HepG2 (cell line): ENCODE results near the gene PDLIM5. TPM values are rescaled to one million over a fixed set of nuclear protein-coding genes. Genes with fewer than 3 reads are reported as not detected.
A peak's percentile ranks its signal among the peaks of the same experiment; 100 is the strongest.

ENCODE experiments used
- ARID4A ChIP-seq: sonication (generic); formaldehyde crosslinking; IDR thresholded peaks from 2 replicates; pipeline ENCODE4 v1.5.0; 2020; ENCODE audit warnings: mild to moderate bottlenecking, missing genetic modification reagents, borderline replicate concordance
- HNRNPH1 ChIP-seq: fragments of 200-400 bp; formaldehyde crosslinking; optimal IDR thresholded peaks from 2 replicates; pipeline ENCODE3; 2017; ENCODE audit warnings: mild to moderate bottlenecking, low read depth, low read length
- KAT8 ChIP-seq: IDR thresholded peaks from 2 replicates; pipeline ENCODE4 v1.6.1; 2016; ENCODE audit warnings: missing genetic modification reagents, missing compliant biosample characterization
- MEIS2 ChIP-seq: sonication (generic); formaldehyde crosslinking; IDR thresholded peaks from 2 replicates; pipeline ENCODE4 v1.9.0; 2021; ENCODE audit warnings: mild to moderate bottlenecking, missing genetic modification reagents
- PHF21A ChIP-seq: sonication (generic); formaldehyde crosslinking; IDR thresholded peaks from 2 replicates; pipeline ENCODE4 v1.5.0; 2020; ENCODE audit warnings: mild to moderate bottlenecking, missing genetic modification reagents
- PHF8 ChIP-seq: sonication (generic); formaldehyde crosslinking; IDR thresholded peaks from 2 replicates; pipeline ENCODE4 v1.5.0; 2020; ENCODE audit warnings: missing genetic modification reagents
- POLR2AphosphoS5 ChIP-seq: IDR thresholded peaks from 2 replicates; pipeline ENCODE4 v1.6.1; 2012; ENCODE audit warnings: low read depth, low read length
- SETDB1 ChIP-seq: sonication (generic); formaldehyde crosslinking; IDR thresholded peaks from 2 replicates; pipeline ENCODE4 v1.5.1; 2020; ENCODE audit warnings: missing genetic modification reagents, mild to moderate bottlenecking, borderline replicate concordance
- TRIM22 ChIP-seq: fragments of 450-650 bp; IDR thresholded peaks from 2 replicates; pipeline ENCODE4 v1.6.1; 2017
- ZBTB34 ChIP-seq: sonication (generic); formaldehyde crosslinking; IDR thresholded peaks from 2 replicates; pipeline ENCODE4 v1.8.0; 2022; ENCODE audit warnings: mild to moderate bottlenecking, missing genetic modification reagents
- ZFAT ChIP-seq: sonication (generic); formaldehyde crosslinking; conservative IDR thresholded peaks from 2 replicates; pipeline ENCODE4 v1.8.1; 2023; ENCODE audit warnings: missing genetic modification reagents, inconsistent platforms
- ZMAT5 ChIP-seq: sonication (generic); formaldehyde crosslinking; IDR thresholded peaks from 2 replicates; pipeline ENCODE4 v1.5.0; 2020; ENCODE audit warnings: mild to moderate bottlenecking, low read depth, missing genetic modification reagents, borderline replicate concordance
- ZNF230 ChIP-seq: sonication (generic); formaldehyde crosslinking; IDR thresholded peaks from 2 replicates; pipeline ENCODE4 v1.4.0; 2020; ENCODE audit warnings: mild to moderate bottlenecking, missing genetic modification reagents
- ZNF326 ChIP-seq: sonication (generic); formaldehyde crosslinking; IDR thresholded peaks from 2 replicates; pipeline ENCODE4 v1.4.0; 2020; ENCODE audit warnings: missing genetic modification reagents, borderline replicate concordance
- ZNF569 ChIP-seq: sonication (generic); formaldehyde crosslinking; IDR thresholded peaks from 2 replicates; pipeline ENCODE4 v1.5.0; 2020; ENCODE audit warnings: mild to moderate bottlenecking, missing genetic modification reagents, moderate library complexity, borderline replicate concordance
- ZNF704 ChIP-seq: sonication (generic); formaldehyde crosslinking; IDR thresholded peaks from 2 replicates; pipeline ENCODE4 v1.8.1; 2023; ENCODE audit warnings: mild to moderate bottlenecking, inconsistent platforms, moderate library complexity, missing genetic modification reagents, borderline replicate concordance
- ZNF770 ChIP-seq: sonication (generic); formaldehyde crosslinking; IDR thresholded peaks from 2 replicates; pipeline ENCODE4 v1.5.0; 2020; ENCODE audit warnings: mild to moderate bottlenecking, missing genetic modification reagents
- ZNF792 ChIP-seq: IDR thresholded peaks from 2 replicates; pipeline ENCODE4 v1.6.1; 2016
- polyA plus RNA-seq, 8 experiments: library from polyadenylated mRNA; depleted of rRNA in 3 of 8; stranded (reverse) in 7 of 8; unstranded in 1 of 8; fragments of >200 nt; fragmentation: Illumina TruSeq in 4 of 8; extraction: Trizol in 4 of 8; gene quantifications; 2 replicates each; pipeline versions ENCODE4 v1.2.1 to v1.2.3, GENCODE V29; 2011 to 2016; ENCODE audit warnings: low read depth in 4 of 8, missing spikeins in 1 of 8, mixed read lengths in 1 of 8; ENCODE audit not compliant: insufficient read depth in 1 of 8
- total RNA-seq, 5 experiments: library from RNA; depleted of rRNA; stranded (reverse); fragments of >200 nt; fragmentation: Illumina TruSeq; extraction: Trizol; gene quantifications; 2 replicates each; pipeline ENCODE4 v1.2.3, GENCODE V29; 2016; ENCODE audit warnings: low read depth in 1 of 5

Gene PDLIM5
- total and polyA plus RNA-seq, 2 of the 13 experiments (the other 11 are each of a cell fraction or from before 2014, with no cell fraction given): 52.8 to 119 TPM

GRCh38 chr4:94451695-94452475, at the start of gene PDLIM5 (continued):
- TF ChIP-seq KAT8 (CRISPR knock-in tag) (peak; percentile 67), ZNF569 (CRISPR knock-in tag) (no peak), ZNF704 (CRISPR knock-in tag) (no peak; the same call in 1 of the 2 replicates), PHF8 (CRISPR knock-in tag) (peak; percentile 89), ZNF326 (CRISPR knock-in tag) (no peak), ZNF230 (CRISPR knock-in tag) (no peak; the same call in 1 of the 2 replicates), HNRNPH1 (no peak), TRIM22 (no peak), MEIS2 (CRISPR knock-in tag) (0 out of 2 replicates have a peak, but pooled peaks have one; percentile 22), ZBTB34 (CRISPR knock-in tag) (peak; percentile 35; the same call in 1 of the 2 replicates), ZMAT5 (CRISPR knock-in tag) (no peak), ZFAT (no peak), SETDB1 (CRISPR knock-in tag) (no peak), ARID4A (CRISPR knock-in tag) (peak; percentile 91), ZNF770 (CRISPR knock-in tag) (0 out of 2 replicates have a peak, but pooled peaks have one; percentile 17), POLR2AphosphoS5 (peak; percentile 86), ZNF792 (CRISPR knock-in tag) (0 out of 2 replicates have a peak, but pooled peaks have one; percentile 60), PHF21A (CRISPR knock-in tag) (no peak)
